WTC11 (cell line): ENCODE data around the gene GON7. TPM values are rescaled to one million over a fixed set of nuclear protein-coding genes. Genes with fewer than 3 reads are reported as not detected.

ENCODE experiments used
- ATAC-seq: fragments of 200-7000 bp; cut with Tn5 transposase; 2 replicates; pipeline ENCODE4 v1.10.0; 2021; ENCODE audit warnings: mild to moderate bottlenecking, moderate library complexity
- CTCF ChIA-PET: fragments of 300-600 bp; sonication (Branson Sonifier 250); formaldehyde crosslinking; loops from one replicate; lab custom pipeline; 2021; ENCODE audit warnings: antibody characterized with exemption; lab: Charles Lee
- POLR2A ChIA-PET: fragments of 350-600 bp; sonication (Branson Sonifier 250); formaldehyde crosslinking; loops from one replicate; lab custom pipeline; 2021; ENCODE audit warnings: antibody characterized with exemption; lab: Charles Lee
- DNase-seq: peaks from one replicate; pipeline ENCODE4 v3.0.0; 2021; ENCODE audit warnings: low spot score
- H3K27ac Mint-ChIP-seq: 2 replicates; pipeline ENCODE4 v1.8.0; 2021; ENCODE audit warnings: mixed read lengths
- H3K27me3 Mint-ChIP-seq: 2 replicates; pipeline ENCODE4 v1.8.0; 2021; ENCODE audit warnings: low read depth, mild to moderate bottlenecking, moderate library complexity, mixed read lengths
- H3K36me3 Mint-ChIP-seq: 2 replicates; pipeline ENCODE4 v1.8.0; 2021; ENCODE audit warnings: mixed read lengths
- H3K4me1 Mint-ChIP-seq: 2 replicates; pipeline ENCODE4 v1.8.0; 2022; ENCODE audit warnings: mixed read lengths
- H3K4me3 Mint-ChIP-seq: 2 replicates; pipeline ENCODE4 v1.8.0; 2021; ENCODE audit warnings: mild to moderate bottlenecking, moderate library complexity, mixed read lengths
- H3K9me3 Mint-ChIP-seq: 2 replicates; pipeline ENCODE4 v1.8.0; 2021; ENCODE audit warnings: mixed read lengths
- ELF4 ChIP-seq: sonication (generic); formaldehyde crosslinking; IDR thresholded peaks from 2 replicates; pipeline ENCODE4 v1.8.1; 2022; ENCODE audit warnings: low read depth, mild to moderate bottlenecking, moderate library complexity, missing genetic modification reagents
- ETV6 ChIP-seq: sonication (generic); formaldehyde crosslinking; IDR thresholded peaks from 2 replicates; pipeline ENCODE4 v1.8.1; 2022; ENCODE audit warnings: mild to moderate bottlenecking, missing genetic modification reagents
- FOXJ3 ChIP-seq: sonication (generic); formaldehyde crosslinking; IDR thresholded peaks from 2 replicates; pipeline ENCODE4 v1.9.0; 2021; ENCODE audit warnings: missing genetic modification reagents, mild to moderate bottlenecking, borderline replicate concordance
- FOXK1 ChIP-seq: sonication (generic); formaldehyde crosslinking; IDR thresholded peaks from 2 replicates; pipeline ENCODE4 v1.8.0; 2022; ENCODE audit warnings: mild to moderate bottlenecking, moderate library complexity, missing genetic modification reagents
- GABPB1 ChIP-seq: sonication (generic); formaldehyde crosslinking; IDR thresholded peaks from 2 replicates; pipeline ENCODE4 v1.8.1; 2023; ENCODE audit warnings: mild to moderate bottlenecking, missing genetic modification reagents
- GRHL2 ChIP-seq: fragments of 250-450 bp; sonication (Bioruptor Pico); IDR thresholded peaks from 2 replicates; pipeline ENCODE4 v1.8.0; 2022; ENCODE audit warnings: mild to moderate bottlenecking, moderate library complexity; ENCODE audit not compliant: insufficient replicate concordance, severe bottlenecking
- GTF2I ChIP-seq: fragments of 250-450 bp; sonication (Bioruptor Pico); conservative IDR thresholded peaks from 2 replicates; pipeline ENCODE4 v1.4.0; 2021; ENCODE audit warnings: mild to moderate bottlenecking
- HMGA2 ChIP-seq: fragments of 250-450 bp; sonication (Bioruptor Pico); IDR thresholded peaks from 2 replicates; pipeline ENCODE4 v1.4.0; 2021; ENCODE audit warnings: mild to moderate bottlenecking, moderate library complexity
- NFATC4 ChIP-seq: fragments of 250-450 bp; sonication (Bioruptor Pico); IDR thresholded peaks from 2 replicates; pipeline ENCODE4 v1.9.0; 2021; ENCODE audit warnings: mild to moderate bottlenecking
- RORB ChIP-seq: fragments of 250-450 bp; sonication (Bioruptor Pico); IDR thresholded peaks from 2 replicates; pipeline ENCODE4 v1.9.0; 2021; ENCODE audit warnings: mild to moderate bottlenecking
- SMAD3 ChIP-seq: sonication (generic); formaldehyde crosslinking; IDR thresholded peaks from 2 replicates; pipeline ENCODE4 v1.8.0; 2022; ENCODE audit warnings: missing genetic modification reagents, mild to moderate bottlenecking, borderline replicate concordance
- SP1 ChIP-seq: sonication (generic); formaldehyde crosslinking; conservative IDR thresholded peaks from 2 replicates; pipeline ENCODE4 v1.8.1; 2022; ENCODE audit warnings: missing genetic modification reagents
- ZNF121 ChIP-seq: sonication (generic); formaldehyde crosslinking; IDR thresholded peaks from 2 replicates; pipeline ENCODE4 v1.8.0; 2023; ENCODE audit warnings: missing genetic modification reagents
- ZNF317 ChIP-seq: sonication (generic); formaldehyde crosslinking; IDR thresholded peaks from 2 replicates; pipeline ENCODE4 v1.8.1; 2023; ENCODE audit warnings: low read depth, mild to moderate bottlenecking, moderate library complexity, missing genetic modification reagents, borderline replicate concordance
- ZNF416 ChIP-seq: fragments of 250-450 bp; sonication (Bioruptor Pico); IDR thresholded peaks from 2 replicates; pipeline ENCODE4 v1.9.0; 2021; ENCODE audit warnings: mild to moderate bottlenecking, inconsistent platforms
- total RNA-seq: library from RNA; stranded (reverse); gene quantifications from 3 replicates; pipeline ENCODE4 v1.2.3, GENCODE V29; 2021
- TF ChIP-seq, protein P1 (sequence below): sonication (generic); formaldehyde crosslinking; IDR thresholded peaks from 2 replicates; pipeline ENCODE4 v1.8.1; 2022; ENCODE audit warnings: low read depth, mild to moderate bottlenecking, moderate library complexity, missing genetic modification reagents, borderline replicate concordance
- TF ChIP-seq, protein P2 (sequence below): sonication (generic); formaldehyde crosslinking; IDR thresholded peaks from 2 replicates; pipeline ENCODE4 v1.8.1; 2022; ENCODE audit warnings: missing genetic modification reagents, borderline replicate concordance
- TF ChIP-seq, protein P3 (sequence below): fragments of 250-450 bp; sonication (Bioruptor Pico); IDR thresholded peaks from 2 replicates; pipeline ENCODE4 v1.9.0; 2021; ENCODE audit warnings: mild to moderate bottlenecking
- TF ChIP-seq, protein P4 (sequence below): sonication (generic); formaldehyde crosslinking; conservative IDR thresholded peaks from 2 replicates; pipeline ENCODE4 v1.8.1; 2022; ENCODE audit warnings: mild to moderate bottlenecking, missing genetic modification reagents
- TF ChIP-seq, protein P5 (sequence below): sonication (generic); formaldehyde crosslinking; IDR thresholded peaks from 2 replicates; pipeline ENCODE4 v1.8.0; 2022; ENCODE audit warnings: mild to moderate bottlenecking, missing genetic modification reagents
- TF ChIP-seq, protein P6 (sequence below): fragments of 250-450 bp; sonication (Bioruptor Pico); IDR thresholded peaks from 2 replicates; pipeline ENCODE4 v2.1.2; 2022; ENCODE audit warnings: mild to moderate bottlenecking, moderate library complexity
- TF ChIP-seq, protein P7 (sequence below): sonication (generic); formaldehyde crosslinking; IDR thresholded peaks from 2 replicates; pipeline ENCODE4 v1.8.0; 2022; ENCODE audit warnings: mild to moderate bottlenecking, missing genetic modification reagents
- TF ChIP-seq, protein P8 (sequence below): sonication (generic); formaldehyde crosslinking; IDR thresholded peaks from 2 replicates; pipeline ENCODE4 v1.8.1; 2023; ENCODE audit warnings: mild to moderate bottlenecking, moderate library complexity, missing genetic modification reagents

GON7 gene
- total RNA-seq, 1 experiment from 2014 or later: 7.4 TPM

DNA sequence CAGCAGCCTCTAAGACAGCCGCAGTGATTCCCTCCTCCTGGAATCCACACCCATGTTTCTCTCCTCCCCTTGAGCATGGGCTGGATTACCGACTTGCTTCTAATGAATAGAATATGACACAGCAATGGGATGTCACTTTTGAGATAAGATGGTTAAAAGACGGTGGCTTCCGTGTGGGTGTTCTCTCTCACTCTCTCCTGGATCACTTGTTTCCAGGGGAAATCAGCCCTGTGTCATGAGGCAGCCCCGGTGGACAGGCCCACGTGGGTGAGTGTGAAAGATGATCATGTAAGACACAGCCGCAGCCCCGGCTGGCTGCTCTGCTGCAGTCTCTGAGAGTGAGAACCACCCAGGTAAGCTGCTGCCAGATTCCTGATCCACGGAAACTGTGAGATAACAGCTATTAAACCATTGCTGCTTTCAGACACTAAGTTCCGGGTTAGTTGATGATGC lies 32.9 kb downstream of the GON7 start:
- no peak overlapping the region for H3K4me3 Mint-ChIP-seq
- DNase-seq: no peak
- H3K4me1 Mint-ChIP-seq: no peaks in the 10 kb centered on the region
- no peaks in the 10 kb centered on the region for H3K27me3 Mint-ChIP-seq
- ATAC-seq: no peak
- no peak overlapping the region for H3K27ac Mint-ChIP-seq
- CTCF ChIA-PET: interaction anchor here (0.7 to 1.8 kb wide), 5 partner anchors 11 to 280 kb away, joined by 3 to 7 read pairs (median 3); partner anchors contain the start of genes LYSET and MOAP1
- H3K9me3 Mint-ChIP-seq: no peaks in the 10 kb centered on the region
- no peaks in the 10 kb centered on the region for H3K36me3 Mint-ChIP-seq
- POLR2A ChIA-PET: interaction anchor here (1.2 kb wide), 1 partner anchor 11 kb away, joined by 3 read pairs; the partner anchor contains the start of genes LYSET and MOAP1
- TF ChIP-seq ZNF416 (CRISPR knock-in tag): no peak
- TF ChIP-seq ETV6 (CRISPR knock-in tag): no peak
- TF ChIP-seq, protein P1, sequence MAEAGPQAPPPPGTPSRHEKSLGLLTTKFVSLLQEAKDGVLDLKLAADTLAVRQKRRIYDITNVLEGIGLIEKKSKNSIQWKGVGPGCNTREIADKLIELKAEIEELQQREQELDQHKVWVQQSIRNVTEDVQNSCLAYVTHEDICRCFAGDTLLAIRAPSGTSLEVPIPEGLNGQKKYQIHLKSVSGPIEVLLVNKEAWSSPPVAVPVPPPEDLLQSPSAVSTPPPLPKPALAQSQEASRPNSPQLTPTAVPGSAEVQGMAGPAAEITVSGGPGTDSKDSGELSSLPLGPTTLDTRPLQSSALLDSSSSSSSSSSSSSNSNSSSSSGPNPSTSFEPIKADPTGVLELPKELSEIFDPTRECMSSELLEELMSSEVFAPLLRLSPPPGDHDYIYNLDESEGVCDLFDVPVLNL (CRISPR knock-in tag): no peak
- TF ChIP-seq, protein P2, sequence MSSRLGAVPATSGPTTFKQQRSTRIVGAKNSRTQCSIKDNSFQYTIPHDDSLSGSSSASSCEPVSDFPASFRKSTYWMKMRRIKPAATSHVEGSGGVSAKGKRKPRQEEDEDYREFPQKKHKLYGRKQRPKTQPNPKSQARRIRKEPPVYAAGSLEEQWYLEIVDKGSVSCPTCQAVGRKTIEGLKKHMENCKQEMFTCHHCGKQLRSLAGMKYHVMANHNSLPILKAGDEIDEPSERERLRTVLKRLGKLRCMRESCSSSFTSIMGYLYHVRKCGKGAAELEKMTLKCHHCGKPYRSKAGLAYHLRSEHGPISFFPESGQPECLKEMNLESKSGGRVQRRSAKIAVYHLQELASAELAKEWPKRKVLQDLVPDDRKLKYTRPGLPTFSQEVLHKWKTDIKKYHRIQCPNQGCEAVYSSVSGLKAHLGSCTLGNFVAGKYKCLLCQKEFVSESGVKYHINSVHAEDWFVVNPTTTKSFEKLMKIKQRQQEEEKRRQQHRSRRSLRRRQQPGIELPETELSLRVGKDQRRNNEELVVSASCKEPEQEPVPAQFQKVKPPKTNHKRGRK (CRISPR knock-in tag): no peak
- no peak for TF ChIP-seq ELF4 (CRISPR knock-in tag)
- no peak for TF ChIP-seq FOXK1 (CRISPR knock-in tag)
- TF ChIP-seq, protein P3, sequence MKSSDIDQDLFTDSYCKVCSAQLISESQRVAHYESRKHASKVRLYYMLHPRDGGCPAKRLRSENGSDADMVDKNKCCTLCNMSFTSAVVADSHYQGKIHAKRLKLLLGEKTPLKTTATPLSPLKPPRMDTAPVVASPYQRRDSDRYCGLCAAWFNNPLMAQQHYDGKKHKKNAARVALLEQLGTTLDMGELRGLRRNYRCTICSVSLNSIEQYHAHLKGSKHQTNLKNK (CRISPR knock-in tag): no peak
- TF ChIP-seq, protein P4, sequence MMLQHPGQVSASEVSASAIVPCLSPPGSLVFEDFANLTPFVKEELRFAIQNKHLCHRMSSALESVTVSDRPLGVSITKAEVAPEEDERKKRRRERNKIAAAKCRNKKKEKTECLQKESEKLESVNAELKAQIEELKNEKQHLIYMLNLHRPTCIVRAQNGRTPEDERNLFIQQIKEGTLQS: no peak
- TF ChIP-seq SP1 (CRISPR knock-in tag): no peak
- TF ChIP-seq, protein P5, sequence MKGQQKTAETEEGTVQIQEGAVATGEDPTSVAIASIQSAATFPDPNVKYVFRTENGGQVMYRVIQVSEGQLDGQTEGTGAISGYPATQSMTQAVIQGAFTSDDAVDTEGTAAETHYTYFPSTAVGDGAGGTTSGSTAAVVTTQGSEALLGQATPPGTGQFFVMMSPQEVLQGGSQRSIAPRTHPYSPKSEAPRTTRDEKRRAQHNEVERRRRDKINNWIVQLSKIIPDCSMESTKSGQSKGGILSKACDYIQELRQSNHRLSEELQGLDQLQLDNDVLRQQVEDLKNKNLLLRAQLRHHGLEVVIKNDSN: no peak
- TF ChIP-seq ZNF121 (CRISPR knock-in tag): no peak
- TF ChIP-seq ZNF317: no peak
- TF ChIP-seq GTF2I (CRISPR knock-in tag): no peak
- TF ChIP-seq SMAD3 (CRISPR knock-in tag): no peak
- no peak for TF ChIP-seq GABPB1 (CRISPR knock-in tag)
- TF ChIP-seq FOXJ3: no peak
- TF ChIP-seq, protein P6, sequence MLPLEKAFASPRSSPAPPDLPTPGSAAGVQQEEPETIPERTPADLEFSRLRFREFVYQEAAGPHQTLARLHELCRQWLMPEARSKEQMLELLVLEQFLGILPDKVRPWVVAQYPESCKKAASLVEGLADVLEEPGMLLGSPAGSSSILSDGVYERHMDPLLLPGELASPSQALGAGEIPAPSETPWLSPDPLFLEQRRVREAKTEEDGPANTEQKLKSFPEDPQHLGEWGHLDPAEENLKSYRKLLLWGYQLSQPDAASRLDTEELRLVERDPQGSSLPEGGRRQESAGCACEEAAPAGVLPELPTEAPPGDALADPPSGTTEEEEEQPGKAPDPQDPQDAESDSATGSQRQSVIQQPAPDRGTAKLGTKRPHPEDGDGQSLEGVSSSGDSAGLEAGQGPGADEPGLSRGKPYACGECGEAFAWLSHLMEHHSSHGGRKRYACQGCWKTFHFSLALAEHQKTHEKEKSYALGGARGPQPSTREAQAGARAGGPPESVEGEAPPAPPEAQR (CRISPR knock-in tag): no peak

DNA sequence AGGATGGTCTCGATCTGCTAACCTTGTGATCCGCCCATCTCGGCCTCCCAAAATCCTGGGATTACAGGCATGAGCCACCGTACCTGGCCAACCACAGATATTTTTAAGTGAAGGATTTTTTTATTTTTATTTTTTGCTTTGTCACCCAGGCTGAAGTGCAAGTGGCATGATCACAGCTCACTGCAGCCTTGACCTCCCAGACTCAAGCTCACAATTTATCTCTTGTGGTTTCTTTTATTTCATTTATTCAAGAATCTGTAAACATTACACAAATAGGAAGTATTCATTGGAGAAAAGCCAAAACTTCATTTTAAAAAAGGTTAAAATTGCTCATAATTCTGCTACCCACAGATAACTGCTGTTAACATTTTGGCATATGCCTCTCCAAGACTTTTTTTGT lies 35.5 kb downstream of the GON7 start:
- DNase-seq (no peak), ATAC-seq (no peak)
- no peaks in the 10 kb centered on the region for H3K27me3 Mint-ChIP-seq
- no peaks in the 10 kb centered on the region for H3K36me3 Mint-ChIP-seq
- CTCF ChIA-PET: interaction anchor here (0.7 to 1.3 kb wide), 3 partner anchors 36 to 484 kb away, joined by 3 to 7 read pairs (median 3); partner anchors contain the start of gene UBR7
- no peak overlapping the region for H3K4me3 Mint-ChIP-seq
- H3K27ac Mint-ChIP-seq: no peak overlapping the region
- no peaks in the 10 kb centered on the region for H3K9me3 Mint-ChIP-seq
- POLR2A ChIA-PET: no interaction called here
- TF ChIP-seq HMGA2 (no peak), NFATC4 (no peak), RORB (no peak), GRHL2 (CRISPR knock-in tag) (no peak)
- TF ChIP-seq, protein P1 (CRISPR knock-in tag): no peak
- TF ChIP-seq, protein P7, sequence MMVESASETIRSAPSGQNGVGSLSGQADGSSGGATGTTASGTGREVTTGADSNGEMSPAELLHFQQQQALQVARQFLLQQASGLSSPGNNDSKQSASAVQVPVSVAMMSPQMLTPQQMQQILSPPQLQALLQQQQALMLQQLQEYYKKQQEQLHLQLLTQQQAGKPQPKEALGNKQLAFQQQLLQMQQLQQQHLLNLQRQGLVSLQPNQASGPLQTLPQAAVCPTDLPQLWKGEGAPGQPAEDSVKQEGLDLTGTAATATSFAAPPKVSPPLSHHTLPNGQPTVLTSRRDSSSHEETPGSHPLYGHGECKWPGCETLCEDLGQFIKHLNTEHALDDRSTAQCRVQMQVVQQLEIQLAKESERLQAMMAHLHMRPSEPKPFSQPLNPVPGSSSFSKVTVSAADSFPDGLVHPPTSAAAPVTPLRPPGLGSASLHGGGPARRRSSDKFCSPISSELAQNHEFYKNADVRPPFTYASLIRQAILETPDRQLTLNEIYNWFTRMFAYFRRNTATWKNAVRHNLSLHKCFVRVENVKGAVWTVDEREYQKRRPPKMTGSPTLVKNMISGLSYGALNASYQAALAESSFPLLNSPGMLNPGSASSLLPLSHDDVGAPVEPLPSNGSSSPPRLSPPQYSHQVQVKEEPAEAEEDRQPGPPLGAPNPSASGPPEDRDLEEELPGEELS: no peak
- TF ChIP-seq, protein P8, sequence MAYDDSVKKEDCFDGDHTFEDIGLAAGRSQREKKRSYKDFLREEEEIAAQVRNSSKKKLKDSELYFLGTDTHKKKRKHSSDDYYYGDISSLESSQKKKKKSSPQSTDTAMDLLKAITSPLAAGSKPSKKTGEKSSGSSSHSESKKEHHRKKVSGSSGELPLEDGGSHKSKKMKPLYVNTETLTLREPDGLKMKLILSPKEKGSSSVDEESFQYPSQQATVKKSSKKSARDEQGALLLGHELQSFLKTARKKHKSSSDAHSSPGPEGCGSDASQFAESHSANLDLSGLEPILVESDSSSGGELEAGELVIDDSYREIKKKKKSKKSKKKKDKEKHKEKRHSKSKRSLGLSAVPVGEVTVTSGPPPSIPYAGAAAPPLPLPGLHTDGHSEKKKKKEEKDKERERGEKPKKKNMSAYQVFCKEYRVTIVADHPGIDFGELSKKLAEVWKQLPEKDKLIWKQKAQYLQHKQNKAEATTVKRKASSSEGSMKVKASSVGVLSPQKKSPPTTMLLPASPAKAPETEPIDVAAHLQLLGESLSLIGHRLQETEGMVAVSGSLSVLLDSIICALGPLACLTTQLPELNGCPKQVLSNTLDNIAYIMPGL (CRISPR knock-in tag): no peak
- TF ChIP-seq, protein P4: no peak
- no peaks in the 10 kb centered on the region for H3K4me1 Mint-ChIP-seq
